BLaER1 treated with 17β-estradiol and CSF1 and Interleukin-3, amounts not matched to agents 10 nM and 100 nM (cell line): ENCODE results near the gene SURF6.

Experiments used
- H3K27ac ChIP-seq, 11 experiments: shearing (Covaris generic); formaldehyde crosslinking; 2 replicates each; pipeline ENCODE4 v1.8.1; 2022
- H3K27me3 ChIP-seq, 11 experiments: shearing (Covaris generic); formaldehyde crosslinking; 2 replicates each; pipeline ENCODE4 v1.8.1; 2022
- H3K36me3 ChIP-seq, 11 experiments: shearing (Covaris generic); formaldehyde crosslinking; 2 replicates each; pipeline ENCODE4 v1.8.1; 2022
- H3K4me1 ChIP-seq, 10 experiments: shearing (Covaris generic); formaldehyde crosslinking; 2 replicates each; pipeline ENCODE4 v1.8.1; 2022
- H3K4me2 ChIP-seq, 11 experiments: shearing (Covaris generic); formaldehyde crosslinking; 2 replicates each; pipeline ENCODE4 v1.8.1; 2022
- H3K4me3 ChIP-seq, 10 experiments: shearing (Covaris generic); formaldehyde crosslinking; 2 replicates each; pipeline ENCODE4 v1.8.1; 2022
- H3K9ac ChIP-seq, 11 experiments: shearing (Covaris generic); formaldehyde crosslinking; 2 replicates each; pipeline ENCODE4 v1.8.1; 2022
- H3K9me3 ChIP-seq, 11 experiments: shearing (Covaris generic); formaldehyde crosslinking; replicated peaks in 1 of 11; 2 replicates each; pipeline ENCODE4 v1.8.1; 2022
- H4K20me1 ChIP-seq, 11 experiments: shearing (Covaris generic); formaldehyde crosslinking; 2 replicates each; pipeline ENCODE4 v1.8.1; 2022
- Cebpa-rat ChIP-seq, 11 experiments: shearing (Covaris generic); IDR thresholded peaks; 2 replicates each; pipeline ENCODE4 v1.8.1; 2022

Gene SURF6

DNA sequence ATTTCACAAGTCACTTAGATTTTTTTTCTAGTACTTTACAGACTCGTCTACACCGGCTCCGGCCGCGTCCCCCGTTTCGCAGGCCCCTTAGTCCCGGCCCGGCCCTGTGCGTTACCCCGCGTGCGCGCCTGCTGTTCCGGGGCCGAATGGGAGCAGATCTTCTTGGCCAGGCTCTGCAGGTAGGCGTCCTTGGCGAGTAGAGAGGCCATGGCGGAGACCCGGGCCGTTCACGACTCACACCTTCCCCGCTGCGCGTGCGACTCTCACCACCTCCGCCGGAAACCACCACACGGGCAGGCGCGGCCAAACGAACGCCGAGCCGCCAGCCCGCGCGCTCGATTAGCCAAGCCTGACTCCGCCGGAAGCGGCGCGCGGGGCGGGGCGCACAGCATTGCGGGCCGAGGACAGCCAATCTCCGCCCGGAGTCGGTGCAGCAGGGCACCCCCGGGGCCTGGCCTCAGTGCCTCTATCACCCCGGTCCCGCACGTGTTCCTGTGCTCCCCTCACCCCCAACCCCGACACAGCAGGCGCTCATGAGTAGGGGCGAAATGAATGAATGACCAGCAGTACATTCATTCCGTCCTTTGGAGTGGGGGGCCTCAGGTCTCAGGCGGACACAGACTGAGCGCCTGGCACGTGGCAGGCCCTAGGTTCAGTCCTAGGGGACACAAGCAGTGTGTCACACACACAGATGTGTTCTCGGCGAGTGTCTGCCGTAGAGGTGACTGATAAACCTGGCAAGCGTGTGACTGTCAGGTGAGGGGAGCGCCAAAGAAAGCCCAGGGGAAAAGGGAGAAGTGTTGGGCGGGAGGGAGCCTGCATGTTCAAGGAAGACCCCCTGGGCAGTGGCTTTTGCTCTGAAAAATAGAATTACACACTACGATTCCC, at the start of gene SURF6:
TSS of gene SURF6 (minus strand) at position 265 of the 888 bp plus-strand sequence. CDS start at position 209, 56 bp downstream.
- Histone ChIP-seq H3K36me3 (peaks cover 42 to 75% (median 65%) of the 10 kb centered on the region in 11 experiments), H3K9ac (peak within 1 kb of the TSS; percentile 78 to 96 (median 88)), H4K20me1 (peaks cover 3 to 50% (median 39%) of the 10 kb centered on the region in 11 experiments; a peak in 21 of 22 replicates), H3K27me3 (no peaks in the 10 kb centered on the region), H3K9me3 (no peaks in the 10 kb centered on the region; a peak in 1 of 22 replicates), H3K4me3 (peak within 1 kb of the TSS; percentile 79 to 99 (median 92)), H3K4me1 (peaks cover 37 to 81% (median 58%) of the 10 kb centered on the region in 10 experiments), H3K27ac (peak within 1 kb of the TSS; percentile 25 to 95 (median 83); a peak in 21 of 22 replicates), H3K4me2 (peak within 1 kb of the TSS; percentile 81 to 99 (median 87))
- no peak for TF ChIP-seq Cebpa-rat (IDR thresholded peaks at IDR 0.05)

DNA sequence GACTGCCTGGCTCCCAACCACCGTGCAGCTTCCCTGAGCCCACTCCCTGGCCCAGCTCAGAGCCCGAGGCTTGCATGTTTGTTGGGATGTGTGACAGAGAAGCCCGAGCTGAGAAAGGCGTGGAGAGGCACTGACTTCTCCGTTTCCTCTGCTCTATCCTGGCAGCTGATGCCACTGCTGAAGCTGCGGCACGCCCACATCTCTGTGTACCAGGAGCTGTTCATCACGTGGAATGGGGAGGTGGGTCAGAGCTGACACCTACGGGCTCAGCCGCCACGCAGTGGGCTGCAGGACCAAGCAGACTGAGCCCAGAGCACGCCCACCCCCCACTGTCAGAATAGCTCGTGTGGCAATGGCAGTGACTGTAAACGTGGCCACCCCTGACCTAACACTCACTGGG, 49.5 kb upstream of the SURF6 start:
- Histone ChIP-seq H3K4me3 (no peak overlapping the region), H3K36me3 (no peaks in the 10 kb centered on the region), H3K4me2 (no peak overlapping the region), H3K27me3 (no peaks in the 10 kb centered on the region), H3K9ac (no peak overlapping the region), H3K4me1 (no peaks in the 10 kb centered on the region), H3K9me3 (peaks cover 0 to 3% (median under 1%) of the 10 kb centered on the region in 11 experiments; a peak in 7 of 22 replicates), H3K27ac (no peak overlapping the region), H4K20me1 (no peaks in the 10 kb centered on the region)
- TF ChIP-seq Cebpa-rat (IDR thresholded peaks at IDR 0.05), result no peak

DNA sequence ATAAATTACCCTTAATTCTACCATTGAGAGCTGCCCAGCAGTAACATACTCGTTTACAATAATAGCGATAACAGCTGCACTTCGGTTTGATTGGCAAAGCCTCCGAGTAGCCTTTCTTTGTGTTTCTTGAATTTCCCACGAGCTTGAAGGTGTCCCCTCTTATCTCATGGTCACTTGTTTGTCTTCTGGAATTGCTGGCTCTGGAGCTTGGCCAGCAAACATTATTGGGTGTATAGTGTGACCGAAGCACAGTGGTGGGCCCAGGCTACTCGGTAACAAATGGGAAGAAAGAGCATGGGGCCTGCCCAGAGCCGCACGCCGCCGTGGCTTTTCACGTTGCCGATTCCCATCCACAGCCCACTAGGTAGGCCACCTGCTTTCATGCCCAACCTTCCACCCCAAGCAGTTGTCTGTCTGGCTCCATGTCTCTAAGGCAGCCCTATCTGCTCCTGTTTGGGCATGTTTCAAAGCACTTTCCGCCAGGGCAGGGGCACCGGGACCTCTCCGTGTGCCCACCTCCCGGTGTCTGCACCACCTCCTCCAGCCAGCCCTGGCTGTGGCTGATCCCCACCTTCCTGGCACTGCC, 48.8 kb upstream of the SURF6 start:
- Histone ChIP-seq H3K27ac (no peak overlapping the region), H3K9me3 (no peaks in the 10 kb centered on the region), H3K27me3 (no peaks in the 10 kb centered on the region), H3K9ac (no peak overlapping the region), H3K36me3 (no peaks in the 10 kb centered on the region), H4K20me1 (no peaks in the 10 kb centered on the region), H3K4me2 (no peak overlapping the region), H3K4me1 (no peaks in the 10 kb centered on the region), H3K4me3 (no peak overlapping the region)
- no peak for TF ChIP-seq Cebpa-rat (IDR thresholded peaks at IDR 0.05)

GRCh38 chr9:133383438-133383837, 47.5 kb upstream of the SURF6 start:
- Histone ChIP-seq H3K4me3 (no peak overlapping the region), H3K36me3 (no peaks in the 10 kb centered on the region), H3K9me3 (peaks cover 0 to 2% (median under 1%) of the 10 kb centered on the region in 11 experiments; a peak in 7 of 22 replicates), H3K4me1 (no peaks in the 10 kb centered on the region), H3K4me2 (no peak overlapping the region), H4K20me1 (no peaks in the 10 kb centered on the region), H3K27ac (no peak overlapping the region), H3K9ac (no peak overlapping the region), H3K27me3 (no peaks in the 10 kb centered on the region)
- TF ChIP-seq Cebpa-rat (IDR thresholded peaks at IDR 0.05), result no peak

DNA sequence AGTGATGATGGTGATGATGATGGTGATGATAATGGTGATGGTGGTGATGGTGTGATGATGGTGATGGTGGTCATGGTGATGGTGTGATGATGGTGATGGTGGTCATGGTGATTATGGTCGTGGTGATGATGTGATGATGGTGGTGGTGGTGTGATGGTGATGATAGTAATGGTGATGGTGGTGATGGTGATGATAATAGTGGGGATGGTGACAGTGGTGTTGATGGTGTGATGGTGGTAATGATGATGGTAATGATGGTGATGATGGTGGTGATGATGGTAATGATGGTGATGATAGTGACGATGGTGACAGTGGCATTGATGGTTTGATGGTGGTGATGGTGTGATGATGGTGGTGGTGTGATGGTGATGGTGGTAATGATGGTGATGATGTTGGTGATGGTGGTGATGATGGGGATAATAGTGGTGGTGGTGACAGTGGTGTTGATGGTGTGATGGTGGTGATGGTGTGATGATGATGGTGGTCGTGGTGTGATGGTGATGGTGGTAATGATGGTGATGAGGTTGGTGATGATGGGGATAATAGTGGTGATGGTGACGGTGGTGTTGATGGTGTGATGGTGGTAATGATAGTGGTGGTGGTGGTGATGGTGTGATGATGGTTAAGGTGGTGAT, 46.6 kb upstream of the SURF6 start:
- Histone ChIP-seq H3K4me3 (no peak overlapping the region), H3K9me3 (peaks cover 0 to 11% (median 8%) of the 10 kb centered on the region in 11 experiments; a peak in 15 of 22 replicates), H4K20me1 (no peaks in the 10 kb centered on the region), H3K4me1 (no peaks in the 10 kb centered on the region), H3K4me2 (no peak overlapping the region), H3K36me3 (no peaks in the 10 kb centered on the region), H3K27ac (no peak overlapping the region), H3K9ac (no peak overlapping the region), H3K27me3 (no peaks in the 10 kb centered on the region)
- no peak for TF ChIP-seq Cebpa-rat (IDR thresholded peaks at IDR 0.05)

GRCh38 chr9:133380734-133381133, 44.7 kb upstream of the SURF6 start:
- no peaks in the 10 kb centered on the region for H3K36me3 ChIP-seq
- H3K27ac ChIP-seq, result no peak overlapping the region
- H3K9ac ChIP-seq, result no peak overlapping the region
- TF ChIP-seq Cebpa-rat (IDR thresholded peaks at IDR 0.05), result no peak
- H3K4me1 ChIP-seq, result peaks cover 0 to 9% (median 7%) of the 10 kb centered on the region in 10 experiments; a peak in 16 of 20 replicates
- H3K27me3 ChIP-seq, result no peaks in the 10 kb centered on the region
- H4K20me1 ChIP-seq, result peaks cover 0 to 1% (median 0%) of the 10 kb centered on the region in 11 experiments; a peak in 5 of 22 replicates
- H3K4me3 ChIP-seq, result no peak overlapping the region
- H3K4me2 ChIP-seq, result no peak overlapping the region
- H3K9me3 ChIP-seq, result peaks cover 0 to 14% (median 9%) of the 10 kb centered on the region in 11 experiments; a peak in 15 of 22 replicates

DNA sequence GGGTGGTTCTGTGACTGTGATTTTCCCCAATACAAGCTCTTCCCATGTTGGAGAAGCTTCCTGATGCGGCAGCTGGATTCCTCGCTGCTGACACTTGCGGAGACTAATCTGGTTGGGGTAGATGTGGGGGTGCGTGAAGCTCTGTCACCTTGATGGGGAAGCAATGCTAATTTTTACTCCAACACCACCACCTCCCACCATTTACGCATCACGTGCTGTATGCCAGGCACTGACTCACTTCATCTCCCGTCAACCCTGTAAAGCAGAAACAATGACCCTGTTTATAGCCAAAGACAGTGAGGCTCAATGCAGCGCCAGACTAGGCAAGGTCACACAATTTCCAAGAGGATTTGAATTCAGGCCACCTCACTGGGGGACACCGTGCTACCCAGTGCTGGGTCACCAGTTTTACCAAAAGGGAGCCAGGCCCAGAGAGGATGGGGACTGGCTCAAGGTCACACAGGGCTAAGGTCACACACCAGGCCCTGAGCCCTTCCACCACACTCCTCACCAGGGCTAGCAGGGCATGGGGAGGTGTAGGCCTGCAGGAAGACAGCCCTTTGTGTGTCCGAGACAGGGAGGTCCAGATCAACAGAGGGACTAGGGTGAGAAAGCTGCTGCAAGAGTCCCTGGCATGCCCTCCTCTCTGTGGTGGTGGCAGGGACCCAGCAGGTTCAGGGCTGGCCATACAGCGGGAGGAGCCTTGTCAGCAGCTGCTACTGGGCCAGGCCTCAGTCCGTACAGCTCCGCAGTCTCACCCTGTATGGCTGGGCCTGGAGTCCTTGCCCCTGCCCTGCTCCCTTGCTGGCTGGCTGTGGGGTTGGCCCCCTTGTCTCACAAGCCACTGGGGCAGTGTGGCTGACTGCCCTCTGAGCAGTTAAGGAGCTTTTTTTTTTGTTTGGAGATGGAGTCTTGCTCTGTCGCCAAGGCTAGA, 43.4 kb upstream of the SURF6 start:
- TF ChIP-seq Cebpa-rat (IDR thresholded peaks at IDR 0.05), result no peak
- Histone ChIP-seq H3K27me3 (no peaks in the 10 kb centered on the region), H3K9ac (no peak overlapping the region)

GRCh38 chr9:133378408-133378962, 42.5 kb upstream of the SURF6 start:
- H3K9ac ChIP-seq, result no peak overlapping the region
- H3K36me3 ChIP-seq, result peaks cover 3 to 8% (median 5%) of the 10 kb centered on the region in 11 experiments; a peak in 21 of 22 replicates
- H3K4me2 ChIP-seq, result no peak overlapping the region
- peaks cover 10 to 22% (median 19%) of the 10 kb centered on the region in 10 experiments for H3K4me1 ChIP-seq
- H3K9me3 ChIP-seq, result peaks cover 0 to 14% (median 9%) of the 10 kb centered on the region in 11 experiments; a peak in 15 of 22 replicates
- H3K4me3 ChIP-seq, result no peak overlapping the region
- no peaks in the 10 kb centered on the region for H3K27me3 ChIP-seq
- no peak for TF ChIP-seq Cebpa-rat (IDR thresholded peaks at IDR 0.05)
- H4K20me1 ChIP-seq, result peaks cover 10 to 24% (median 21%) of the 10 kb centered on the region in 11 experiments; a peak in 20 of 22 replicates
- H3K27ac ChIP-seq, result no peak overlapping the region

More for the DNA sequence above, 43.4 kb upstream of the SURF6 start:
- Histone ChIP-seq H3K27ac (no peak overlapping the region), H3K4me3 (no peak overlapping the region), H4K20me1 (peaks cover under 1 to 14% (median 11%) of the 10 kb centered on the region in 11 experiments; a peak in 18 of 22 replicates), H3K4me2 (no peak overlapping the region), H3K4me1 (peaks cover under 1 to 13% (median 10%) of the 10 kb centered on the region in 10 experiments; a peak in 19 of 20 replicates), H3K9me3 (peaks cover 0 to 14% (median 9%) of the 10 kb centered on the region in 11 experiments; a peak in 15 of 22 replicates), H3K36me3 (no peaks in the 10 kb centered on the region)
